MG63 (cell line): ENCODE results near the gene ATP1A2. TPM values are rescaled to one million over a fixed set of nuclear protein-coding genes. Genes with fewer than 3 reads are reported as not detected.

ENCODE experiments used
- total RNA-seq: library from RNA; depleted of rRNA; stranded (reverse); fragments of >200 nt; shearing (Covaris generic); gene quantifications from 2 replicates; pipeline ENCODE4 v1.2.3, GENCODE V29; 2014; ENCODE audit warnings: low replicate concordance; rRNA removed

The ATP1A2 gene
- total RNA-seq, 1 experiment from 2014 or later: not detected

Other genes starting within 250 kb of the ATP1A2 start
- 0.10 and 0.39 TPM in 2 replicates for gene CFAP45, start 215.6 kb upstream of the ATP1A2 start, total RNA-seq
- 651 and 1,079 TPM in 2 replicates for gene TAGLN2, start 190.3 kb upstream of the ATP1A2 start, total RNA-seq
- gene IGSF9, start 170.1 kb upstream of the ATP1A2 start, total RNA-seq: not detected in 2 replicates
- gene SLAMF9, start 161.5 kb upstream of the ATP1A2 start, total RNA-seq: not detected in 2 replicates
- gene PIGM, start 83.8 kb upstream of the ATP1A2 start, total RNA-seq: 4.1 and 4.6 TPM in 2 replicates
- not detected in 2 replicates for gene KCNJ10, start 45.6 kb upstream of the ATP1A2 start, total RNA-seq
- not detected in 2 replicates for gene KCNJ9, start 34.2 kb upstream of the ATP1A2 start, total RNA-seq
- 18.0 and 20.2 TPM in 2 replicates for gene IGSF8, start 17.1 kb upstream of the ATP1A2 start, total RNA-seq
- gene ATP1A4, start 35.8 kb downstream of the ATP1A2 start, total RNA-seq: not detected in 2 replicates
- not detected in 2 replicates for gene CASQ1, start 74.8 kb downstream of the ATP1A2 start, total RNA-seq
- gene PEA15, start 89.6 kb downstream of the ATP1A2 start, total RNA-seq: 243 and 355 TPM in 2 replicates
- gene DCAF8, start 146.8 kb downstream of the ATP1A2 start, total RNA-seq: 46.3 and 71.9 TPM in 2 replicates
- gene PEX19, start 169.4 kb downstream of the ATP1A2 start, total RNA-seq: 23.7 and 27.2 TPM in 2 replicates
- 144 and 206 TPM in 2 replicates for gene COPA, start 227.5 kb downstream of the ATP1A2 start, total RNA-seq
- gene NCSTN, start 227.6 kb downstream of the ATP1A2 start, total RNA-seq: 31.5 and 50.6 TPM in 2 replicates